ENCODE data around the gene CARNS1.
A peak's percentile ranks its signal among the peaks of the same experiment; 100 is the strongest.

Gene CARNS1

GRCh38 chr11:67458266-67458665 is 42.8 kb downstream of the CARNS1 start:
- no peak overlapping the region for H3K4me3 ChIP-seq (replicated peaks; ENCODE audit: insufficient read depth, low read length)
- H3K27ac ChIP-seq (replicated peaks): no peak overlapping the region
- TF ChIP-seq REST (IDR thresholded peaks at IDR 0.05; ENCODE audit: insufficient replicate concordance, low read depth): no peak
- no peak for TF ChIP-seq GABPA (IDR thresholded peaks at IDR 0.05; ENCODE audit: low read depth)
- no peak for TF ChIP-seq SPI1 (IDR thresholded peaks at IDR 0.05; ENCODE audit: borderline replicate concordance, low read depth)
- H3K27me3 ChIP-seq (ENCODE audit: insufficient read depth, poor library complexity, severe bottlenecking): no peaks in the 10 kb centered on the region
- DNase-seq (ENCODE audit: low read depth in 1 of 2, low spot score in 1 of 2): no peak

GRCh38 chr11:67463186-67463585 is 47.7 kb downstream of the CARNS1 start:
- H3K27ac ChIP-seq (replicated peaks): no peak overlapping the region
- TF ChIP-seq CTCF (IDR thresholded peaks at IDR 0.05; ENCODE audit: insufficient read depth, low read length) (no peak), SPI1 (IDR thresholded peaks at IDR 0.05; ENCODE audit: borderline replicate concordance, low read depth) (no peak), REST (IDR thresholded peaks at IDR 0.05; ENCODE audit: insufficient replicate concordance, low read depth) (no peak), GABPA (IDR thresholded peaks at IDR 0.05; ENCODE audit: low read depth) (no peak), POLR2AphosphoS5 (IDR thresholded peaks at IDR 0.05; ENCODE audit: low read depth) (no peak)
- DNase-seq (ENCODE audit: low read depth in 1 of 2, low spot score in 1 of 2): no peak
- H3K4me3 ChIP-seq (replicated peaks; ENCODE audit: insufficient read depth, low read length): no peak overlapping the region
- no peaks in the 10 kb centered on the region for H3K27me3 ChIP-seq (ENCODE audit: insufficient read depth, poor library complexity, severe bottlenecking)

GRCh38 chr11:67463680-67464410 is 48.4 kb downstream of the CARNS1 start:
- H3K27ac ChIP-seq (replicated peaks): peak overlapping the region; percentile 84
- no peaks in the 10 kb centered on the region for H3K27me3 ChIP-seq (ENCODE audit: insufficient read depth, poor library complexity, severe bottlenecking)
- H3K4me3 ChIP-seq (replicated peaks; ENCODE audit: insufficient read depth, low read length): peak overlapping the region; percentile 89
- no peak for TF ChIP-seq CTCF (IDR thresholded peaks at IDR 0.05; ENCODE audit: insufficient read depth, low read length)
- peak; percentile 71 for TF ChIP-seq POLR2AphosphoS5 (IDR thresholded peaks at IDR 0.05; ENCODE audit: low read depth)
- DNase-seq (ENCODE audit: low read depth in 1 of 2, low spot score in 1 of 2): peak; percentile 67 to 87

- peak overlapping the region; percentile 84 for H3K27ac ChIP-seq (replicated peaks)
- no peaks in the 10 kb centered on the region for H3K27me3 ChIP-seq (ENCODE audit: insufficient read depth, poor library complexity, severe bottlenecking)
- TF ChIP-seq REST (IDR thresholded peaks at IDR 0.05; ENCODE audit: insufficient replicate concordance, low read depth) (peak; percentile 24), CTCF (IDR thresholded peaks at IDR 0.05; ENCODE audit: insufficient read depth, low read length) (no peak), GABPA (IDR thresholded peaks at IDR 0.05; ENCODE audit: low read depth) (no peak), SPI1 (IDR thresholded peaks at IDR 0.05; ENCODE audit: borderline replicate concordance, low read depth) (no peak; the same call in 1 of the 2 replicates), POLR2AphosphoS5 (IDR thresholded peaks at IDR 0.05; ENCODE audit: low read depth) (peak; percentile 75)
- DNase-seq (ENCODE audit: low read depth in 1 of 2, low spot score in 1 of 2): peak; percentile 87 to 94
- peak overlapping the region; percentile 89 for H3K4me3 ChIP-seq (replicated peaks; ENCODE audit: insufficient read depth, low read length)
Observed at GRCh38 chr11:67464411-67465188, 49.1 kb downstream of the CARNS1 start.

All from HL-60 (cell line).